H9 (cell line): ENCODE data around the gene HM13. TPM values are rescaled to one million over a fixed set of nuclear protein-coding genes. Genes with fewer than 3 reads are reported as not detected.

ENCODE experiments used
- DNase-seq: peaks from one replicate; pipeline ENCODE4 v3.0.0-alpha.2; 2017
- H2AFZ ChIP-seq: one replicate; pipeline ENCODE4 v1.6.1; 2013; ENCODE audit warnings: mild to moderate bottlenecking, low read length, control low read depth, moderate library complexity
- H2AK5ac ChIP-seq: 2 replicates; pipeline ENCODE4 v1.6.1; 2013; ENCODE audit warnings: low read length, control low read depth, mixed read lengths; ENCODE audit not compliant: insufficient read length
- H2BK120ac ChIP-seq: one replicate; pipeline ENCODE4 v1.6.1; 2013; ENCODE audit warnings: low read depth, mild to moderate bottlenecking, low read length, control low read depth, inconsistent platforms; ENCODE audit not compliant: poor library complexity, severe bottlenecking
- H2BK12ac ChIP-seq: 2 replicates; pipeline ENCODE4 v1.6.1; 2013; ENCODE audit warnings: low read length, control low read depth, mixed read lengths, low read depth; ENCODE audit not compliant: insufficient read length
- H2BK15ac ChIP-seq: 2 replicates; pipeline ENCODE4 v1.6.1; 2013; ENCODE audit warnings: low read depth, low read length, control low read depth
- H2BK20ac ChIP-seq: one replicate; pipeline ENCODE4 v1.6.1; 2013; ENCODE audit warnings: low read depth, mild to moderate bottlenecking, low read length, control low read depth, inconsistent platforms; ENCODE audit not compliant: poor library complexity, severe bottlenecking
- H2BK5ac ChIP-seq: 2 replicates; pipeline ENCODE4 v1.6.1; 2013; ENCODE audit warnings: low read length, control low read depth, mixed read lengths; ENCODE audit not compliant: insufficient read length
- H3K14ac ChIP-seq: 2 replicates; pipeline ENCODE4 v1.6.1; 2013; ENCODE audit warnings: low read length, control low read depth; ENCODE audit not compliant: insufficient read depth
- H3K18ac ChIP-seq: 2 replicates; pipeline ENCODE4 v1.6.1; 2013; ENCODE audit warnings: low read depth, mild to moderate bottlenecking, mixed read lengths, low read length, control low read depth; ENCODE audit not compliant: insufficient read length
- H3K23ac ChIP-seq: 2 replicates; pipeline ENCODE4 v1.6.1; 2013; ENCODE audit warnings: low read length, control low read depth, mixed read lengths, low read depth; ENCODE audit not compliant: insufficient read length
- H3K23me2 ChIP-seq: 2 replicates; pipeline ENCODE4 v1.6.1; 2013; ENCODE audit warnings: low read depth, mild to moderate bottlenecking, mixed read lengths, low read length, control low read depth; ENCODE audit not compliant: insufficient read length, poor library complexity, severe bottlenecking
- H3K27ac ChIP-seq: 2 replicates; pipeline ENCODE4 v1.5.1; 2013; ENCODE audit warnings: low read length, control low read depth, mixed read lengths, low read depth; ENCODE audit not compliant: insufficient read length
- H3K27me3 ChIP-seq: 2 replicates; pipeline ENCODE4 v1.6.1; 2013; ENCODE audit warnings: low read length, control low read depth, inconsistent platforms; ENCODE audit not compliant: insufficient read depth
- H3K4ac ChIP-seq: 2 replicates; pipeline ENCODE4 v1.6.1; 2013; ENCODE audit warnings: low read depth, mild to moderate bottlenecking, control low read depth, inconsistent platforms, low read length, moderate library complexity
- H3K4me1 ChIP-seq: 2 replicates; pipeline ENCODE4 v1.6.1; 2013; ENCODE audit warnings: low read length, control low read depth, inconsistent platforms; ENCODE audit not compliant: insufficient read depth
- H3K4me2 ChIP-seq: 2 replicates; pipeline ENCODE4 v1.6.1; 2013; ENCODE audit warnings: low read length, control low read depth, mixed read lengths; ENCODE audit not compliant: insufficient read length, insufficient read depth
- H3K56ac ChIP-seq: 2 replicates; pipeline ENCODE4 v1.6.1; 2013; ENCODE audit warnings: low read depth, mild to moderate bottlenecking, mixed read lengths, low read length, control low read depth; ENCODE audit not compliant: insufficient read length
- H3K79me1 ChIP-seq: 2 replicates; pipeline ENCODE4 v1.6.1; 2013; ENCODE audit warnings: low read depth, mild to moderate bottlenecking, moderate library complexity, low read length, control low read depth, inconsistent platforms; ENCODE audit not compliant: insufficient read depth, poor library complexity, severe bottlenecking
- H3K79me2 ChIP-seq: 2 replicates; pipeline ENCODE4 v1.6.1; 2013; ENCODE audit warnings: low read length, control low read depth, inconsistent platforms; ENCODE audit not compliant: insufficient read depth
- H3K9ac ChIP-seq: 2 replicates; pipeline ENCODE4 v1.6.1; 2013; ENCODE audit warnings: low read length, control low read depth, mixed read lengths; ENCODE audit not compliant: insufficient read length; ENCODE audit errors: extremely low read depth
- H3K9me3 ChIP-seq: one replicate; pipeline ENCODE4 v1.6.1; 2013; ENCODE audit warnings: low read depth, low read length, inconsistent platforms; ENCODE audit not compliant: control insufficient read depth
- H3T11ph ChIP-seq: one replicate; pipeline ENCODE4 v1.6.1; 2013; ENCODE audit warnings: mild to moderate bottlenecking, low read length, control low read depth, inconsistent platforms
- H4K20me1 ChIP-seq: one replicate; pipeline ENCODE4 v1.6.1; 2013; ENCODE audit not compliant: control insufficient read depth, insufficient read length, insufficient read depth
- H4K5ac ChIP-seq: 2 replicates; pipeline ENCODE4 v1.6.1; 2013; ENCODE audit warnings: low read depth, mild to moderate bottlenecking, mixed read lengths, low read length, control low read depth; ENCODE audit not compliant: insufficient read length
- H4K8ac ChIP-seq: replicated peaks from 2 replicates; pipeline ENCODE4 v1.6.1; 2013; ENCODE audit warnings: low read length, control low read depth, mixed read lengths, low read depth; ENCODE audit not compliant: insufficient read length
- H4K91ac ChIP-seq: 2 replicates; pipeline ENCODE4 v1.6.1; 2013; ENCODE audit warnings: low read depth, mild to moderate bottlenecking, moderate library complexity, mixed read lengths, low read length, control low read depth; ENCODE audit not compliant: insufficient read length
- H3K27ac Mint-ChIP-seq, 3 experiments: 2 replicates in 2 of 3; 3 replicates in 1 of 3; pipeline ENCODE4 v1.8.0; 2020 to 2021; ENCODE audit warnings: mixed read lengths in 3 of 3, mild to moderate bottlenecking in 1 of 3, moderate library complexity in 1 of 3
- H3K27me3 Mint-ChIP-seq: 2 replicates; pipeline ENCODE4 v1.8.0; 2021; ENCODE audit warnings: low read depth, mild to moderate bottlenecking, moderate library complexity, mixed read lengths
- H3K36me3 Mint-ChIP-seq, 3 experiments: 2 replicates in 2 of 3; 3 replicates in 1 of 3; pipeline ENCODE4 v1.8.0; 2020 to 2021; ENCODE audit warnings: low read depth in 3 of 3, mixed read lengths in 3 of 3; ENCODE audit not compliant: insufficient read depth in 1 of 3
- H3K4me1 Mint-ChIP-seq, 2 experiments: 2 replicates each; pipeline ENCODE4 v1.8.0; 2020; ENCODE audit warnings: mixed read lengths in 2 of 2
- H3K4me3 Mint-ChIP-seq, 2 experiments: 2 replicates in 1 of 2; 3 replicates in 1 of 2; pipeline ENCODE4 v1.8.0; 2020 to 2021; ENCODE audit warnings: mild to moderate bottlenecking in 2 of 2, mixed read lengths in 2 of 2, moderate library complexity in 1 of 2
- H3K9me3 Mint-ChIP-seq, 2 experiments: 2 replicates in 1 of 2; 3 replicates in 1 of 2; pipeline ENCODE4 v1.8.0; 2020; ENCODE audit warnings: mild to moderate bottlenecking in 2 of 2, mixed read lengths in 2 of 2, moderate library complexity in 1 of 2
- WGBS: extraction: QIAGEN DNeasy Blood & Tissue Kit; methylation state at CpG from one replicate; pipeline ENCODE4 v1.1.7; 2013; ENCODE audit warnings: missing lambda C conversion rate, low lambda C conversion rate, mixed read lengths; ENCODE audit not compliant: insufficient read length; ENCODE audit errors: extremely low coverage; 5-methylcytosine and 5-hydroxymethylcytosine counted together
- total RNA-seq: library from RNA; stranded (reverse); gene quantifications from 2 replicates; pipeline ENCODE4 v1.2.1, GENCODE V29; 2021
- TF ChIP-seq, protein P1 (sequence below): fragments of 200-600 bp; sonication (generic); conservative IDR thresholded peaks from 3 replicates; pipeline ENCODE4 v1.8.0; 2021; ENCODE audit warnings: antibody characterized with exemption, mild to moderate bottlenecking

HM13 gene
- total RNA-seq, 1 experiment from 2014 or later = 169 TPM

- no peaks in the 10 kb centered on the region for H3K79me2 ChIP-seq
- H3T11ph ChIP-seq = no peak overlapping the region
- H3K27ac Mint-ChIP-seq = peak overlapping the region; percentile 66 to 95 (median 78); a peak in 3 of 7 replicates
- no peak overlapping the region for H2BK120ac ChIP-seq
- H3K14ac ChIP-seq = no peak overlapping the region
- no peaks in the 10 kb centered on the region for H3K79me1 ChIP-seq
- H2BK15ac ChIP-seq = no peak overlapping the region
- no peaks in the 10 kb centered on the region for H3K9me3 ChIP-seq
- no peak overlapping the region for H3K23ac ChIP-seq
- no peaks in the 10 kb centered on the region; a peak in 2 of 5 replicates for H3K9me3 Mint-ChIP-seq
- H3K4me1 ChIP-seq = peaks cover 5% of the 10 kb centered on the region; the same call in 1 of the 2 replicates
- H2AK5ac ChIP-seq = no peak overlapping the region
- H3K4me3 Mint-ChIP-seq = no peak overlapping the region
- DNase-seq = no peak
- H2BK12ac ChIP-seq = no peak overlapping the region
- H3K4ac ChIP-seq = no peak overlapping the region
- no peaks in the 10 kb centered on the region for H3K27me3 ChIP-seq
- no peaks in the 10 kb centered on the region for H3K23me2 ChIP-seq
- H3K4me1 Mint-ChIP-seq = peaks cover 39 to 42% of the 10 kb centered on the region in 2 experiments
- H3K4me2 ChIP-seq = no peak overlapping the region
- H4K20me1 ChIP-seq = no peaks in the 10 kb centered on the region
- no peaks in the 10 kb centered on the region; the same call in 1 of the 2 replicates for H3K27me3 Mint-ChIP-seq
- no peak overlapping the region for H3K18ac ChIP-seq
- H4K5ac ChIP-seq = no peak overlapping the region
- no peak overlapping the region for H3K9ac ChIP-seq
- TF ChIP-seq, protein P1, sequence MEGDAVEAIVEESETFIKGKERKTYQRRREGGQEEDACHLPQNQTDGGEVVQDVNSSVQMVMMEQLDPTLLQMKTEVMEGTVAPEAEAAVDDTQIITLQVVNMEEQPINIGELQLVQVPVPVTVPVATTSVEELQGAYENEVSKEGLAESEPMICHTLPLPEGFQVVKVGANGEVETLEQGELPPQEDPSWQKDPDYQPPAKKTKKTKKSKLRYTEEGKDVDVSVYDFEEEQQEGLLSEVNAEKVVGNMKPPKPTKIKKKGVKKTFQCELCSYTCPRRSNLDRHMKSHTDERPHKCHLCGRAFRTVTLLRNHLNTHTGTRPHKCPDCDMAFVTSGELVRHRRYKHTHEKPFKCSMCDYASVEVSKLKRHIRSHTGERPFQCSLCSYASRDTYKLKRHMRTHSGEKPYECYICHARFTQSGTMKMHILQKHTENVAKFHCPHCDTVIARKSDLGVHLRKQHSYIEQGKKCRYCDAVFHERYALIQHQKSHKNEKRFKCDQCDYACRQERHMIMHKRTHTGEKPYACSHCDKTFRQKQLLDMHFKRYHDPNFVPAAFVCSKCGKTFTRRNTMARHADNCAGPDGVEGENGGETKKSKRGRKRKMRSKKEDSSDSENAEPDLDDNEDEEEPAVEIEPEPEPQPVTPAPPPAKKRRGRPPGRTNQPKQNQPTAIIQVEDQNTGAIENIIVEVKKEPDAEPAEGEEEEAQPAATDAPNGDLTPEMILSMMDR = no peak
- WGBS = no CpG with 5 or more reads among the region's 2 CpGs
- no peak overlapping the region for H3K27ac ChIP-seq
- H4K91ac ChIP-seq = no peak overlapping the region
- no peak overlapping the region for H4K8ac ChIP-seq
- H2BK20ac ChIP-seq = no peak overlapping the region
- H2BK5ac ChIP-seq = no peak overlapping the region
- H3K36me3 Mint-ChIP-seq = no peaks in the 10 kb centered on the region; a peak in 1 of 7 replicates
- no peak overlapping the region for H2AFZ ChIP-seq
- no peak overlapping the region for H3K56ac ChIP-seq
Observed at GRCh38 chr20:31597481-31597855, 83.2 kb downstream of the HM13 start.
